Spleen (tissue), 11 donors: ENCODE data around the gene ALG6. TPM values are rescaled to one million over a fixed set of nuclear protein-coding genes. Genes with fewer than 3 reads are reported as not detected.

Experiments used
- DNase-seq: peaks from one replicate; pipeline ENCODE4 v3.0.0-alpha.2; 2020
- H3K27ac ChIP-seq, 8 donors: fragments of 200-600 bp; sonication (generic) in 7 of 8; 1 replicate in 4 of 8; 2 replicates in 4 of 8; pipeline versions ENCODE4 v1.5.0 to v1.8.0; 2016 to 2021; ENCODE audit warnings: inconsistent platforms in 4 of 8, mild to moderate bottlenecking in 4 of 8, moderate library complexity in 1 of 8
- H3K27me3 ChIP-seq, 7 donors: fragments of 200-600 bp; sonication (generic) in 6 of 7; replicated peaks in 1 of 7; 1 replicate in 4 of 7; 2 replicates in 3 of 7; pipeline versions ENCODE4 v1.5.0 to v1.8.0; 2016 to 2021; ENCODE audit warnings: inconsistent platforms in 3 of 7, mild to moderate bottlenecking in 1 of 7
- H3K36me3 ChIP-seq, 6 donors: fragments of 200-600 bp; sonication (generic) in 5 of 6; 1 replicate in 4 of 6; 2 replicates in 2 of 6; pipeline versions ENCODE4 v1.5.0 to v1.8.0; 2016 to 2021; ENCODE audit warnings: inconsistent platforms in 2 of 6
- H3K4me1 ChIP-seq, 6 donors: fragments of 200-600 bp; sonication (generic) in 5 of 6; 1 replicate in 3 of 6; 2 replicates in 3 of 6; pipeline versions ENCODE4 v1.5.0 to v1.8.0; 2016 to 2021; ENCODE audit warnings: inconsistent platforms in 3 of 6
- H3K4me3 ChIP-seq, 8 donors: fragments of 200-600 bp; sonication (generic) in 7 of 8; 1 replicate in 4 of 8; 2 replicates in 4 of 8; pipeline versions ENCODE4 v1.5.0 to v1.8.0; 2016 to 2021; ENCODE audit warnings: inconsistent platforms in 4 of 8, mild to moderate bottlenecking in 4 of 8, moderate library complexity in 2 of 8
- H3K9me3 ChIP-seq, 8 donors: fragments of 200-600 bp; sonication (generic) in 7 of 8; 1 replicate in 4 of 8; 2 replicates in 4 of 8; pipeline versions ENCODE4 v1.5.0 to v1.8.0; 2016 to 2021; ENCODE audit warnings: inconsistent platforms in 4 of 8
- POLR2A ChIP-seq, 3 donors: fragments of 450-650 bp; IDR thresholded peaks; one replicate each; pipeline ENCODE4 v1.5.1; 2017; ENCODE audit warnings: antibody characterized with exemption in 3 of 3, mild to moderate bottlenecking in 1 of 3
- POLR2AphosphoS5 ChIP-seq, 3 donors: sonication (generic); formaldehyde crosslinking; IDR thresholded peaks; one replicate each; pipeline ENCODE4 v1.5.1; 2017; ENCODE audit warnings: antibody characterized with exemption in 3 of 3
- WGBS, 5 donors: extraction: QIAGEN DNeasy Blood & Tissue Kit in 3 of 5; methylation state at CpG; one replicate each; pipeline versions ENCODE4 v1.1.5 to v1.1.7; 2013 to 2018; 5-methylcytosine and 5-hydroxymethylcytosine counted together
- intact Hi-C: fragments of 100-400 bp; cut with DNase I; formaldehyde crosslinking; loops from one replicate; pipeline ENCODE4 v1.15.0; 2023; ENCODE audit warnings: low total_unique reads
- polyA plus RNA-seq, 3 donors: library from polyadenylated mRNA; stranded (reverse); fragments of 200-250 nt; gene quantifications; one replicate each; pipeline ENCODE4 v1.2.1, GENCODE V29; 2013
- total RNA-seq, 7 donors: library from RNA; depleted of rRNA in 3 of 7; stranded (reverse); fragments of >200 nt in 3 of 7; fragmentation: NEBNext Ultra II Directional in 4 of 7; extraction: Animal tissue kit (Norgen Biotek cat#: 25700) in 4 of 7; gene quantifications; one replicate each; pipeline versions ENCODE4 v1.1.0 to v1.2.1, GENCODE V29; 2016 to 2021
- TF ChIP-seq, protein P1 (sequence below), 11 experiments: fragments of 200-600 bp in 7 of 11; fragments of 450-650 bp in 4 of 11; sonication (generic) in 4 of 11; IDR thresholded peaks in 8 of 11; conservative IDR thresholded peaks in 3 of 11; 1 replicate in 7 of 11; 2 replicates in 4 of 11; pipeline versions ENCODE4 v1.4.0 to v1.8.0; 2016 to 2021; ENCODE audit warnings: antibody characterized with exemption in 11 of 11, inconsistent platforms in 4 of 11, mild to moderate bottlenecking in 1 of 11
- donor health status: healthy with polysubstance abuse.
- donor health status: DM: no; HTN: no; CAD: no; lungs with moderate emphysema.
- donor health status: DM: no; HTN: no; CAD: no.
- donor health status: Bipolar disorder and iron deficiency.
- donor health status: healthy.
- donor health status: DM: no; HTN: no; CAD: no.
- donor health status: DM: yes; HTN: yes; CAD: no.

ALG6 gene
- total and polyA plus RNA-seq, 10 donors: 14.5 to 29.4 (median 18.4) TPM

DNA sequence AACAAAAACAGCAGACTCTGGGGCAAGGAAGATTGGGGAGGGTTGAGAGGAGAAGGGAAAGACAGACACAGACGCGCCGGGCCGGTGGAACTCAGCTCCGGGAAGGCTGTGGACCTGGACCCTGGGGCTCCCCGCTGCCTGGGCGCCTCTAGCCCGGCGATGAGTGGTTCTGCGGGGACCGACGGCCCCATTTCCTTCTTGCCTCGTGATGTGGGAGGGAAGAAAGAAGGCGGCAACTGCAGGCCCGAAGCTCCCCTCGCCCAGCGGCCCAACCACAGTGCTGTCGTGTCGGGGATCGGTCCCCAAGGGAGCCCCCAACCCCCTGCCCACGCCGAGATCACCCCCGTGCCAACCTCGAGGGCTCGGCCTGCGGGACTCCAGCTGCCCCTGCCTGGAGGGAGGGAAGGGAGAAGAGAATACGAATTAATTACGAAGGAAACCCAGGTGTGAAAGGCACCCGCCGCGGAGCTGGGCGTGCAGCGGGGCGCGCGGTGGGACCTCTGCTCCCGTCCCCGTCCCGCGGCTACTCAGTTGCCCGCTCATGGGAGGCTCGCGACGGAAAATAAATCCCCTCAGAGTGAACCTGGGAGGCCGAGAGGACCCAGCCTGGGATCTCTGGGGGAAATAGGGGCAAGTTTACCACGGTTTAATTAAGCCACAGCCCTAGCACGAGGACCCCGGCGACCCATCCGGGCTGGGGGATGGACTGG is 37.7 kb upstream of the ALG6 start:
- no peak overlapping the region for H3K27ac ChIP-seq
- intact Hi-C loops: no loop called here
- no peaks in the 10 kb centered on the region for H3K36me3 ChIP-seq
- peaks cover 0 to 13% (median 0%) of the 10 kb centered on the region in 8 donors for H3K9me3 ChIP-seq
- no peak for DNase-seq
- peak overlapping the region in 1 of 8 donors; percentile 33 for H3K4me3 ChIP-seq
- peaks cover 0 to 33% (median 22%) of the 10 kb centered on the region in 6 donors for H3K4me1 ChIP-seq
- H3K27me3 ChIP-seq: peaks cover 17 to 100% (median 92%) of the 10 kb centered on the region in 7 donors
- TF ChIP-seq POLR2A (IDR thresholded peaks at IDR 0.05) (no peak), POLR2AphosphoS5 (IDR thresholded peaks at IDR 0.05) (no peak)
- TF ChIP-seq, protein P1, sequence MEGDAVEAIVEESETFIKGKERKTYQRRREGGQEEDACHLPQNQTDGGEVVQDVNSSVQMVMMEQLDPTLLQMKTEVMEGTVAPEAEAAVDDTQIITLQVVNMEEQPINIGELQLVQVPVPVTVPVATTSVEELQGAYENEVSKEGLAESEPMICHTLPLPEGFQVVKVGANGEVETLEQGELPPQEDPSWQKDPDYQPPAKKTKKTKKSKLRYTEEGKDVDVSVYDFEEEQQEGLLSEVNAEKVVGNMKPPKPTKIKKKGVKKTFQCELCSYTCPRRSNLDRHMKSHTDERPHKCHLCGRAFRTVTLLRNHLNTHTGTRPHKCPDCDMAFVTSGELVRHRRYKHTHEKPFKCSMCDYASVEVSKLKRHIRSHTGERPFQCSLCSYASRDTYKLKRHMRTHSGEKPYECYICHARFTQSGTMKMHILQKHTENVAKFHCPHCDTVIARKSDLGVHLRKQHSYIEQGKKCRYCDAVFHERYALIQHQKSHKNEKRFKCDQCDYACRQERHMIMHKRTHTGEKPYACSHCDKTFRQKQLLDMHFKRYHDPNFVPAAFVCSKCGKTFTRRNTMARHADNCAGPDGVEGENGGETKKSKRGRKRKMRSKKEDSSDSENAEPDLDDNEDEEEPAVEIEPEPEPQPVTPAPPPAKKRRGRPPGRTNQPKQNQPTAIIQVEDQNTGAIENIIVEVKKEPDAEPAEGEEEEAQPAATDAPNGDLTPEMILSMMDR (IDR thresholded peaks at IDR 0.05 in 8 of 11, conservative IDR thresholded peaks at IDR 0.05 in 3 of 11): no peak
- 3 to 8% (median 5%) methylated on average over 44 to 50 of the region's 50 CpGs for WGBS, 5 donors

DNA sequence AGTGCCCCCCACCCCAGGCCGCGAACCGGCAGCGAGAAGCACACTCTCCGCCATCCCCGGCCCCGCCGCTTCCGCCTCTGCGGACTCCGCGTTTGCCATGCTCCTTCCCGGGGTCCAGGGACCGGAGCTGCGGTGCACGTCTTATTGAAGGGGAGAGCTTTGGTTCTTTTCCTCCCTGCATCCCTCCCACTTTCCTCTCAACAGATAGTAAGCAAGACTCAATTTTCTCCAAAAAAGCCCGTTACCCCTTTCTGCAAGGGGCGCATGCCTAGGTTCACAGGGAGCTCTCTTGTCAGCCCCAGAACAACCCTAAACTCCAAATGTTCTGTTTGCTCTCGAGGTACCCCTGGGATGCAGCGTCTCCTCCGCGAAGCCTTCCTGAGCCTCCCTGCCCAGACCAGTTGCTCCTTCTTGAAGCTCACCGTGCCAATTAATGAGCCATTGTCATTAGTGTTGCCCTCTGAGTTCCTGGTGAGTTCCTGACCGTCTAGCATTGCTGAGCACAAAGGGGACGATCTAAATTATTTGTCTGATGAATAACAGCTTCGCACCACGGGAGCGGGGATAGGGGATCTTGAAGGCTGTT is 37.0 kb upstream of the ALG6 start:
- TF ChIP-seq, protein P1 (IDR thresholded peaks at IDR 0.05 in 8 of 11, conservative IDR thresholded peaks at IDR 0.05 in 3 of 11): no peak
- TF ChIP-seq POLR2AphosphoS5 (IDR thresholded peaks at IDR 0.05): no peak
- no peak for TF ChIP-seq POLR2A (IDR thresholded peaks at IDR 0.05)
- intact Hi-C loops: no loop called here
- Histone ChIP-seq H3K4me1 (peaks cover 0 to 32% (median 21%) of the 10 kb centered on the region in 6 donors), H3K9me3 (peaks cover 0 to 13% (median 0%) of the 10 kb centered on the region in 8 donors), H3K4me3 (peak overlapping the region in 1 of 8 donors; percentile 33), H3K27ac (no peak overlapping the region), H3K27me3 (peaks cover 17 to 100% (median 86%) of the 10 kb centered on the region in 7 donors), H3K36me3 (no peaks in the 10 kb centered on the region)
- DNase-seq: no peak
- WGBS, 5 donors: 5 to 9% (median 6%) methylated on average over 28 of the region's 28 CpGs

DNA sequence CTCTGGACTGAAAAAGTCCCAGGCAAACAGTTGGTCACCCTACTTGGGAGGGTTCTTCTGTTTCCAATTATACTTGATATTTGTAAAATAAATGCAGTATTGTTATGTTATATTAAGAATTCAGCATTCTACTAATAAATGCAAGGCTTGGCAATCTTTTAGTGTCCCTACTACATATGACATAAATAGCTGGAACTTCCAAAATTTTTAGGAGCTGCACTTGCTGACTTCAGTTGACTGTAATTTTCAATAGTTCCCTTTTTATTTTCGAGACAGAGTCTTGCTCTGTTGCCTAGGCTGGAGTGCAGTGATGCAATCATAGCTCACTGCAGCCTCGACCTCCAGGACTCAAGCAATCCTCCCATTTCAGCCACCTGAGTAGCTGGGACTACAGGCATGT is 25.0 kb upstream of the ALG6 start:
- no peaks in the 10 kb centered on the region for H3K4me1 ChIP-seq
- no peak overlapping the region for H3K27ac ChIP-seq
- no peaks in the 10 kb centered on the region for H3K36me3 ChIP-seq
- DNase-seq: no peak
- H3K9me3 ChIP-seq: no peaks in the 10 kb centered on the region
- H3K27me3 ChIP-seq: peaks cover 0 to 16% (median 3%) of the 10 kb centered on the region in 7 donors
- intact Hi-C loops: no loop called here
- TF ChIP-seq POLR2AphosphoS5 (IDR thresholded peaks at IDR 0.05) (no peak), POLR2A (IDR thresholded peaks at IDR 0.05) (no peak)
- TF ChIP-seq, protein P1 (IDR thresholded peaks at IDR 0.05 in 8 of 11, conservative IDR thresholded peaks at IDR 0.05 in 3 of 11): no peak
- WGBS, 5 donors: 24 to 41% (median 32%) methylated on average over 2 of the region's 2 CpGs
- no peak overlapping the region for H3K4me3 ChIP-seq

DNA sequence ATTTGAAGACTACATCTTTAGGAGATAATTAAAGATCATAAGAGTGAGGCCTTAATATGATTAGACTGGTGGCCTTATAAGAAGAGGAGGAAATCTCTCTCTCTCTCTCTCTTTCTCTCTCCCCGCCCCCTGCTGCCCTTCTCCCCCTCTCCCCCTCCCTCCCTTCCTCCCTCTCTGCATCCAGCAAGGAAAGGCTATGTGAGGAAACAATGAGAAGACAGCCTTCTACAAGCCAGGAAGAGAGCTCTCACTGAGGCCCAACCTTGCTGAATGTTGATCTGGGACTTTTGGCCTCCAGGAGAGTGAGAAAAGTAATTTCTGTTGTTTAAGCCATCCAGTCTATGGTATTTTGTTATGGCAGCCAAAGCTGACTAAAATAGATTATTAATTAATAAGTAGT is 23.5 kb upstream of the ALG6 start:
- Histone ChIP-seq H3K9me3 (no peaks in the 10 kb centered on the region), H3K4me3 (no peak overlapping the region), H3K27ac (no peak overlapping the region), H3K36me3 (no peaks in the 10 kb centered on the region), H3K4me1 (no peaks in the 10 kb centered on the region), H3K27me3 (peaks cover 0 to 30% (median 3%) of the 10 kb centered on the region in 7 donors)
- 47 to 70% (median 62%) methylated on average over 1 of the region's 1 CpG for WGBS, 5 donors
- TF ChIP-seq POLR2A (IDR thresholded peaks at IDR 0.05) (no peak), POLR2AphosphoS5 (IDR thresholded peaks at IDR 0.05) (no peak)
- TF ChIP-seq, protein P1 (IDR thresholded peaks at IDR 0.05 in 8 of 11, conservative IDR thresholded peaks at IDR 0.05 in 3 of 11): no peak
- no peak for DNase-seq
- intact Hi-C loops: no loop called here
